Heart right ventricle (tissue), 16 donors: ENCODE results near the gene CCDC188. TPM values are rescaled to one million over a fixed set of nuclear protein-coding genes. Genes with fewer than 3 reads are reported as not detected.
A peak's percentile ranks its signal among the peaks of the same experiment; 100 is the strongest.

Source experiments
- ATAC-seq, 8 donors: fragments of 200-7000 bp; cut with Tn5 transposase; one replicate each; pipeline ENCODE4 v1.9.1; 2020; ENCODE audit warnings: mild to moderate bottlenecking in 8 of 8, moderate library complexity in 8 of 8, moderate number of reproducible peaks in 1 of 8
- DNase-seq, 2 donors: peaks; one replicate each; pipeline ENCODE4 v3.0.0-alpha.2; 2020
- H3K27ac ChIP-seq, 10 donors: fragments of 200-600 bp; sonication (generic) in 2 of 10; one replicate each; pipeline versions ENCODE4 v1.5.0 to v1.8.0; 2020 to 2022; ENCODE audit warnings: mild to moderate bottlenecking in 3 of 10
- H3K27me3 ChIP-seq, 7 donors: fragments of 200-600 bp; one replicate each; pipeline ENCODE4 v1.8.0; 2021 to 2022; ENCODE audit warnings: mild to moderate bottlenecking in 2 of 7
- H3K36me3 ChIP-seq, 9 donors: fragments of 200-600 bp; sonication (generic) in 1 of 9; one replicate each; pipeline versions ENCODE4 v1.5.0 to v1.8.0; 2020 to 2022; ENCODE audit warnings: mild to moderate bottlenecking in 2 of 9
- H3K4me1 ChIP-seq, 9 donors: fragments of 200-600 bp; sonication (generic) in 1 of 9; one replicate each; pipeline versions ENCODE4 v1.5.0 to v1.8.0; 2020 to 2022; ENCODE audit warnings: mild to moderate bottlenecking in 4 of 9
- H3K4me3 ChIP-seq, 10 donors: fragments of 200-600 bp; sonication (generic) in 2 of 10; one replicate each; pipeline versions ENCODE4 v1.5.0 to v1.8.0; 2020 to 2022; ENCODE audit warnings: mild to moderate bottlenecking in 7 of 10, moderate library complexity in 2 of 10
- H3K9me3 ChIP-seq, 11 donors: fragments of 200-600 bp in 10 of 11; sonication (generic) in 2 of 11; one replicate each; pipeline versions ENCODE4 v1.5.0 to v1.8.0; 2013 to 2022; ENCODE audit warnings: mild to moderate bottlenecking in 2 of 11, control low read depth in 1 of 11, moderate library complexity in 1 of 11
- CTCF ChIP-seq, 9 donors: fragments of 200-600 bp; sonication (generic) in 2 of 9; IDR thresholded peaks; one replicate each; pipeline versions ENCODE4 v1.5.0 to v1.8.0; 2021 to 2022; ENCODE audit warnings: antibody characterized with exemption in 9 of 9, mild to moderate bottlenecking in 5 of 9, moderate library complexity in 1 of 9
- WGBS, 2 donors: extraction: QIAGEN DNeasy Blood & Tissue Kit; methylation state at CpG; one replicate each; pipeline ENCODE4 v1.1.7; 2013; ENCODE audit warnings: inconsistent platforms in 1 of 2; 5-methylcytosine and 5-hydroxymethylcytosine counted together
- intact Hi-C, 10 donors: fragments of 100-400 bp; cut with DNase I; formaldehyde crosslinking; loops; one replicate each; pipeline versions ENCODE4 v1.11.1 to v1.14.2; 2022
- polyA plus RNA-seq, 2 donors: library from polyadenylated mRNA; stranded (reverse); fragments of 200-250 nt; gene quantifications; one replicate each; pipeline ENCODE4 v1.2.3, GENCODE V29; 2013
- total RNA-seq, 10 donors: library from RNA; stranded (reverse); fragmentation: NEBNext Ultra II Directional in 3 of 10; extraction: Animal tissue kit (Norgen Biotek cat#: 25700) in 3 of 10; gene quantifications; one replicate each; pipeline versions ENCODE4 v1.2.1 to v1.2.4, GENCODE V29; 2021 to 2023
- donor health status: Arrhythmogenic right ventricular cardiomyopathy.
- donor health status: ischemic (EF 13 %, LVEDD 7.1; RV severe dilation, severe dysfunction).
- donor health status: healthy with polysubstance abuse.
- donor health status: DM: no; HTN: yes; CAD: no.
- donor health status: DM: no; HTN: no; CAD: no.
- donor health status: ischemic (EF 25% LVEDD 6.9; RV normal size, moderate dysfunction).
- donor health status: ischemic (EF 25% LVEDD 5.7; RV mildly dilated, moderate dysfunction).
- donor health status: healthy.
- donor health status: DM: yes; HTN: yes; CAD: no.
- donor health status: Ischemic cardiomyopathy.
- donor health status: ischemic (EF 35%, LVEDD 5.7; RV mildly dilated, moderate dysfunction).
- donor health status: nonischemic (EF 11% LVEDD 7.7; RV severe dilation, severe dysfunction).
- donor health status: DM: yes; HTN: yes; CAD: no.
- donor health status: PGD.
- donor health status: ischemic (EF 29% LVEDD 5.4; RV normal size, mild dysfunction).
- donor health status: nonischemic (EF 23%, LVEDD 6.1; RV moderate dilation, normal function).

Gene CCDC188
- total and polyA plus RNA-seq, 12 donors, result 0.15 to 2.3 (median 0.51) TPM; not detected in 3

- peaks cover 0 to 7% (median 0%) of the 10 kb centered on the region in 7 donors for H3K27me3 ChIP-seq
- intact Hi-C loops, result loop anchor here in 1 of 10 donors (10.0 kb wide), 1 partner anchor 54 kb away; no protein-coding TSS in a partner anchor
- no peaks in the 10 kb centered on the region for H3K36me3 ChIP-seq
- no peaks in the 10 kb centered on the region for H3K9me3 ChIP-seq
- peaks cover 0 to 6% (median 3%) of the 10 kb centered on the region in 9 donors for H3K4me1 ChIP-seq
- no peak for TF ChIP-seq CTCF (IDR thresholded peaks at IDR 0.05)
- no peak overlapping the region for H3K4me3 ChIP-seq
- H3K27ac ChIP-seq, result no peak overlapping the region
- WGBS, 2 donors, result 92 to 93% methylated on average over 4 of the region's 4 CpGs
- DNase-seq (no peak), ATAC-seq (no peak)
These were observed 377 bp upstream of the CCDC188 start for GRCh38 chr22:20151276-20151588.

- DNase-seq, result no peak
- intact Hi-C loops, result loop anchor here in 1 of 10 donors (10.0 kb wide), 1 partner anchor 55 kb away; no protein-coding TSS in a partner anchor
- Histone ChIP-seq H3K4me1 (no peaks in the 10 kb centered on the region), H3K9me3 (no peaks in the 10 kb centered on the region), H3K27ac (no peak overlapping the region), H3K27me3 (no peaks in the 10 kb centered on the region), H3K36me3 (peaks cover 0 to 17% (median 0%) of the 10 kb centered on the region in 9 donors), H3K4me3 (no peak overlapping the region)
- no peak for TF ChIP-seq CTCF (IDR thresholded peaks at IDR 0.05)
- peak in 1 of 8 donors; percentile 28 for ATAC-seq
- 78 to 79% methylated on average over 31 to 32 of the region's 32 CpGs for WGBS, 2 donors
These were observed 1.3 kb downstream of the CCDC188 start for GRCh38 chr22:20149257-20150250.

GRCh38 chr22:20148414-20148813, 2.4 kb downstream of the CCDC188 start:
- no peak for TF ChIP-seq CTCF (IDR thresholded peaks at IDR 0.05)
- no peaks in the 10 kb centered on the region for H3K27me3 ChIP-seq
- no peak overlapping the region for H3K4me3 ChIP-seq
- H3K36me3 ChIP-seq, result peaks cover 0 to 28% (median 0%) of the 10 kb centered on the region in 9 donors
- no peak for DNase-seq
- H3K4me1 ChIP-seq, result no peaks in the 10 kb centered on the region
- no peak overlapping the region for H3K27ac ChIP-seq
- intact Hi-C loops, result no loop called here
- no peak for ATAC-seq
- no peaks in the 10 kb centered on the region for H3K9me3 ChIP-seq
- 86 to 89% methylated on average over 15 to 18 of the region's 18 CpGs for WGBS, 2 donors

GRCh38 chr22:20147237-20147988, 3.4 kb downstream of the CCDC188 start:
- WGBS, 2 donors, result 81% methylated on average over 14 of the region's 14 CpGs

More at GRCh38 chr22:20147237-20147988, 3.4 kb downstream of the CCDC188 start:
- no peak overlapping the region for H3K27ac ChIP-seq
- H3K27me3 ChIP-seq, result no peaks in the 10 kb centered on the region
- H3K4me1 ChIP-seq, result no peaks in the 10 kb centered on the region
- ATAC-seq (no peak), DNase-seq (no peak)
- H3K9me3 ChIP-seq, result no peaks in the 10 kb centered on the region
- peaks cover 0 to 36% (median 0%) of the 10 kb centered on the region in 9 donors for H3K36me3 ChIP-seq
- TF ChIP-seq CTCF (IDR thresholded peaks at IDR 0.05), result no peak
- no peak overlapping the region for H3K4me3 ChIP-seq
- intact Hi-C loops, result no loop called here
